22Rv1 (cell line): ENCODE data around the gene PLCD3.
A peak's percentile ranks its signal among the peaks of the same experiment; 100 is the strongest.

Experiments
- H3K27ac ChIP-seq: fragments of 450-650 bp; 2 replicates; pipeline ENCODE4 v1.5.1; 2017
- ZFX ChIP-seq: fragments of 450-650 bp; IDR thresholded peaks from 2 replicates; pipeline ENCODE4 v1.6.1; 2017; ENCODE audit warnings: antibody characterized with exemption, borderline replicate concordance
- TF ChIP-seq, protein P1 (sequence below): fragments of 450-650 bp; IDR thresholded peaks from 2 replicates; pipeline ENCODE4 v1.5.1; 2017; ENCODE audit warnings: mild to moderate bottlenecking

PLCD3 gene

GRCh38 chr17:45098081-45098868 lies 34.0 kb downstream of the PLCD3 start:
- no peak for TF ChIP-seq ZFX
- TF ChIP-seq, protein P1, sequence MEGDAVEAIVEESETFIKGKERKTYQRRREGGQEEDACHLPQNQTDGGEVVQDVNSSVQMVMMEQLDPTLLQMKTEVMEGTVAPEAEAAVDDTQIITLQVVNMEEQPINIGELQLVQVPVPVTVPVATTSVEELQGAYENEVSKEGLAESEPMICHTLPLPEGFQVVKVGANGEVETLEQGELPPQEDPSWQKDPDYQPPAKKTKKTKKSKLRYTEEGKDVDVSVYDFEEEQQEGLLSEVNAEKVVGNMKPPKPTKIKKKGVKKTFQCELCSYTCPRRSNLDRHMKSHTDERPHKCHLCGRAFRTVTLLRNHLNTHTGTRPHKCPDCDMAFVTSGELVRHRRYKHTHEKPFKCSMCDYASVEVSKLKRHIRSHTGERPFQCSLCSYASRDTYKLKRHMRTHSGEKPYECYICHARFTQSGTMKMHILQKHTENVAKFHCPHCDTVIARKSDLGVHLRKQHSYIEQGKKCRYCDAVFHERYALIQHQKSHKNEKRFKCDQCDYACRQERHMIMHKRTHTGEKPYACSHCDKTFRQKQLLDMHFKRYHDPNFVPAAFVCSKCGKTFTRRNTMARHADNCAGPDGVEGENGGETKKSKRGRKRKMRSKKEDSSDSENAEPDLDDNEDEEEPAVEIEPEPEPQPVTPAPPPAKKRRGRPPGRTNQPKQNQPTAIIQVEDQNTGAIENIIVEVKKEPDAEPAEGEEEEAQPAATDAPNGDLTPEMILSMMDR, result no peak
- no peak overlapping the region for H3K27ac ChIP-seq

- no peak overlapping the region for H3K27ac ChIP-seq
- TF ChIP-seq, protein P1, result no peak
- TF ChIP-seq ZFX, result no peak
These were observed 35.4 kb downstream of the PLCD3 start for GRCh38 chr17:45096926-45097325.

GRCh38 chr17:45096141-45096540 lies 36.2 kb downstream of the PLCD3 start:
- no peak for TF ChIP-seq ZFX
- TF ChIP-seq, protein P1, result peak; percentile 71
- H3K27ac ChIP-seq, result no peak overlapping the region

DNA sequence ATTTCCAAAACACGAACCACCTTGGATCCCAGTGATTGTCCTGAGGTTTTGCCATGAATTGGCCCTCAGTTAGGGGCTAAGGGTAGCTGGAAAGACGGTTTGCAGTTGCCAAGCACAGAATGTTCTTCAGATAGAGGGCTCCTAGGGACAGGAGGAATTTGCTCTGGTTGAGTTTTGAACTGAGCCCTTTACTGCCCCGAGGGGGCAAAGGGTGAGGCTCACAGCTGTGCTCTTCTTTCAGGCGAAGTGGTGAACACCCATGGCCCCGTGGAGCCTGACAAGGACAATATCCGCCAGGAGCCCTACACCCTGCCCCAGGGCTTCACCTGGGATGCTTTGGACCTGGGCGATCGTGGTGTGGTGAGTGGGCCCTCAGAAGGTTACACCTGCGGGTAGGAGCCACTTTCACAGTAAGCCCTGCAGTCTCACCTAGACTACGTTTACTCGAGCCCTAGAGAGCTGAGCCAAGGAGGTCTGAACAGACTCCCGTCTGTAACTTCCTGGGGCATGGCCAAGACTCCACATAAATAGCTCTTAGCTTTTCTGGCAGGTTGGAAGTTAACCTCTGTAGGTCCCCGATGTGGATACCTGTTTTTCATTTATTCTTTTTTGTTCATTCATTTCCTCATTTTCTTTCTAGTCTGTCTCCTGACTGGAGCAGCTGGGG lies 38.7 kb downstream of the PLCD3 start:
- TF ChIP-seq, protein P1, result no peak
- TF ChIP-seq ZFX, result no peak
- peak overlapping the region; percentile 32 for H3K27ac ChIP-seq

DNA sequence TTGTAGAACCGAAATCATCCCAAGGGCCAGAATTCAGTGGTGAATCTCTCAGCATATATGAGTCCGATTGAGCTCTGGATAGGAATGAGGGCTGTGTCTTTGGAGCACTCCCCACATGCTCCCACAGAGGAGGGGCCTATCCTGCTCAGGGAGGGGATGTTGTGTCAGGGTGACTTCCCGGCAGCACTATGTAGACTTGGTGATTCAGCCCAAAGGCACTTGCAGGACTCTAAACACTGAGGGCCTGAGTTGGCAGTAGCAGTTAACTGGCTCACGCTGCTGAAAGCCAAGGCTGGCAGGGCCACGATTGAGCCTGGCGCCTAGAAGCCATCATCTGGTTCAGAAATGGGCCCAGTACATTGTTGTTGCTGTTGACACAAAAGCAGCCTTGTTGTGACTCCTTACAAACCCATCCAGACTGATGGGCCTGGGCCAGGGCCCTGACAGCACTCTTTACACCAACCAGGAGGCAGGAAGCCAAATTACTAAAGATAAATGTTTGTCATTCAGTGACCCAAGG lies 39.3 kb downstream of the PLCD3 start:
- TF ChIP-seq, protein P1, result no peak
- peak overlapping the region; percentile 32 for H3K27ac ChIP-seq

- TF ChIP-seq, protein P1, result no peak
- no peak for TF ChIP-seq ZFX
- H3K27ac ChIP-seq, result no peak overlapping the region
These were observed 40.4 kb downstream of the PLCD3 start for GRCh38 chr17:45091778-45092425.
